ENCODE measurements around the gene LUZP2. TPM values are rescaled to one million over a fixed set of nuclear protein-coding genes. Genes with fewer than 3 reads are reported as not detected.

Gene LUZP2
- total and polyA plus RNA-seq, 9 of the 15 experiments (the other 6 are each of a cell fraction or from before 2014, with no cell fraction given), result not detected

DNA sequence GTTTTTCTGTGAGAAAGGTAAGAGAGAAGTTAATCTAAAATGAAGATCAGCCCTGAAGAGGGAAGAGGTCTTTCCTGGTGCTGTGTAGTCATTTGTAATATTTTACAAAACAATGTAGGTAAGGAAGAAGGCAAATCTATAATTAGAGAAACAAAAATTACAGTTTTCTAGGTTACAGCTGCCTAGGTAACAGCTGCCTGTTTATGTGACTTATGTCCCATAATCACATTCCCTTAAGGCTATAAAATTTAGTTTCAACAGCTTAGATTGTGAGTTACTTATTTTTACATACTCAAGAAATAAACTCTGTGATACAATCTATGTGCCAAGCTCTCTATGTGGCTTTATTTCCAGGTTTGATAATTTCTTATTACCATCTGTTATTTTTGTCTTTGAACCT, 19.8 kb downstream of the LUZP2 start:
- no peak overlapping the region for H3K4me3 ChIP-seq
- H3K36me3 ChIP-seq (ENCODE audit: control insufficient read depth, insufficient read depth, low read length), result no peaks in the 10 kb centered on the region
- TF ChIP-seq, protein P1, sequence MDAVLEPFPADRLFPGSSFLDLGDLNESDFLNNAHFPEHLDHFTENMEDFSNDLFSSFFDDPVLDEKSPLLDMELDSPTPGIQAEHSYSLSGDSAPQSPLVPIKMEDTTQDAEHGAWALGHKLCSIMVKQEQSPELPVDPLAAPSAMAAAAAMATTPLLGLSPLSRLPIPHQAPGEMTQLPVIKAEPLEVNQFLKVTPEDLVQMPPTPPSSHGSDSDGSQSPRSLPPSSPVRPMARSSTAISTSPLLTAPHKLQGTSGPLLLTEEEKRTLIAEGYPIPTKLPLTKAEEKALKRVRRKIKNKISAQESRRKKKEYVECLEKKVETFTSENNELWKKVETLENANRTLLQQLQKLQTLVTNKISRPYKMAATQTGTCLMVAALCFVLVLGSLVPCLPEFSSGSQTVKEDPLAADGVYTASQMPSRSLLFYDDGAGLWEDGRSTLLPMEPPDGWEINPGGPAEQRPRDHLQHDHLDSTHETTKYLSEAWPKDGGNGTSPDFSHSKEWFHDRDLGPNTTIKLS (IDR thresholded peaks at IDR 0.05; ENCODE audit: borderline replicate concordance, low read depth), result no peak
- no peak for TF ChIP-seq POLR2AphosphoS2 (IDR thresholded peaks at IDR 0.05; ENCODE audit: low read length)
- TF ChIP-seq KDM5B (IDR thresholded peaks at IDR 0.05; ENCODE audit: insufficient replicate concordance, low read depth, low read length), result no peak
- TF ChIP-seq NR1H2 (CRISPR knock-in tag; IDR thresholded peaks at IDR 0.05), result no peak
- POLR2A ChIA-PET, result no interaction called here
- H4K20me1 ChIP-seq (replicated peaks; ENCODE audit: control insufficient read depth, insufficient read depth, low read length), result no peaks in the 10 kb centered on the region
- no peaks in the 10 kb centered on the region for H3K9me1 ChIP-seq (ENCODE audit: control insufficient read depth, insufficient read depth, low read length)
- no peak overlapping the region for H3K27ac ChIP-seq (ENCODE audit: extremely low read depth, low read depth, low read length)
- DNase-seq (ENCODE audit: extremely low read depth in 1 of 4, low spot score in 3 of 4) (no peak), ATAC-seq (no peak), FAIRE-seq (no peak)
- no peak overlapping the region for H2AFZ ChIP-seq (ENCODE audit: low read depth, low read length)
- H3K27me3 ChIP-seq (ENCODE audit: control insufficient read depth in 2 of 2, insufficient read depth in 2 of 2, low read length in 2 of 2), result no peaks in the 10 kb centered on the region
- intact Hi-C loops (cut with micrococcal nuclease), result no loop called here
- no peaks in the 10 kb centered on the region for H3K4me1 ChIP-seq (replicated peaks in 1 of 2; ENCODE audit: control insufficient read depth in 2 of 2, insufficient read depth in 2 of 2, low read length in 2 of 2)
- H3K79me2 ChIP-seq (ENCODE audit: control insufficient read depth, insufficient read depth, low read length), result no peaks in the 10 kb centered on the region
- CTCF ChIA-PET (ENCODE audit: low intra/inter-chr PET ratio), result no interaction called here
- no TSS peak for BruUV-seq (replicated peaks)
- no peak overlapping the region for H3K9ac ChIP-seq (ENCODE audit: insufficient read depth in 1 of 2, low read depth in 2 of 2, low read length in 2 of 2)
- H3K9me3 ChIP-seq (replicated peaks; ENCODE audit: control insufficient read depth, insufficient read depth, low read depth, low read length), result 0 out of 2 replicates have a peak, but pooled peaks cover 2% of the 10 kb centered on the region
- in situ Hi-C loops (cut with MboI), result no loop called here
- no peak overlapping the region for H3K4me2 ChIP-seq (ENCODE audit: insufficient read depth, low read length)

DNA sequence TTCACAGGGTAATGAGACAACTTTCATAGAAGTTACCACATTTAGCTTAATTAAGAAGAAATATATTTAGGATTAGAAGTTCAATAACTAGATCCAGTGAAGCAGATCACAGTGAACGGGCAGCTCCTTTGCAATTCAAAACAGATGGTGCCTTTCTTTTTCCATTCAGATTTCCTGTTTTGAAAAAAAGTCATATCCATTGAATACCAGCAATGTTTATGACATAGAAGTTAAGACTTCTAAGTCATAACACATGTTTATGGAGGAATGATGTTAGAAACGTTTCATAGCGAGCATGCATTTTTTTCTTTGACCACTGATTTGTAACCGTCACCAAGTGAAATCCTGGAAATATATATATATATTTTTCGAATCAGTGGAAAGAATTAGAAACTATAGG, 24.7 kb downstream of the LUZP2 start:
- Histone ChIP-seq H3K4me2 (ENCODE audit: insufficient read depth, low read length) (no peak overlapping the region), H3K9ac (ENCODE audit: insufficient read depth in 1 of 2, low read depth in 2 of 2, low read length in 2 of 2) (no peak overlapping the region), H3K79me2 (ENCODE audit: control insufficient read depth, insufficient read depth, low read length) (no peaks in the 10 kb centered on the region), H3K27ac (ENCODE audit: extremely low read depth, low read depth, low read length) (no peak overlapping the region), H4K20me1 (replicated peaks; ENCODE audit: control insufficient read depth, insufficient read depth, low read length) (no peaks in the 10 kb centered on the region), H3K9me3 (replicated peaks; ENCODE audit: control insufficient read depth, insufficient read depth, low read depth, low read length) (no peaks in the 10 kb centered on the region), H2AFZ (ENCODE audit: low read depth, low read length) (no peak overlapping the region), H3K36me3 (ENCODE audit: control insufficient read depth, insufficient read depth, low read length) (no peaks in the 10 kb centered on the region), H3K27me3 (ENCODE audit: control insufficient read depth in 2 of 2, insufficient read depth in 2 of 2, low read length in 2 of 2) (no peaks in the 10 kb centered on the region), H3K9me1 (ENCODE audit: control insufficient read depth, insufficient read depth, low read length) (no peaks in the 10 kb centered on the region), H3K4me3 (no peak overlapping the region), H3K4me1 (replicated peaks in 1 of 2; ENCODE audit: control insufficient read depth in 2 of 2, insufficient read depth in 2 of 2, low read length in 2 of 2) (no peaks in the 10 kb centered on the region)
- in situ Hi-C loops (cut with MboI) (no loop called here), intact Hi-C loops (cut with micrococcal nuclease) (no loop called here)
- no peak for TF ChIP-seq NCOA1 (IDR thresholded peaks at IDR 0.05; ENCODE audit: low read depth)
- ChIA-PET POLR2A (no interaction called here), CTCF (ENCODE audit: low intra/inter-chr PET ratio) (no interaction called here)
- no peak for ATAC-seq
- FAIRE-seq, result no peak
- no TSS peak for BruUV-seq (replicated peaks)
- 0% methylated on average over 5 of the region's 5 CpGs for WGBS (ENCODE audit: insufficient coverage, low coverage, missing lambda C conversion rate)
- no peak for DNase-seq (ENCODE audit: extremely low read depth in 1 of 4, low spot score in 3 of 4)
